Esophagus squamous epithelium (tissue), 5 donors: ENCODE measurements around the gene MYO1D. TPM values are rescaled to one million over a fixed set of nuclear protein-coding genes. Genes with fewer than 3 reads are reported as not detected.

Experiments
- DNase-seq: peaks from one replicate; lab custom pipeline; 2025; lab: John Stamatoyannopoulos, UW
- H3K27ac ChIP-seq, 4 donors: fragments of 200-600 bp; sonication (generic); one replicate each; pipeline ENCODE4 v1.5.1; 2016 to 2019; ENCODE audit warnings: mild to moderate bottlenecking in 1 of 4
- H3K27me3 ChIP-seq, 4 donors: fragments of 200-600 bp; sonication (generic); 1 replicate in 3 of 4; 2 replicates in 1 of 4; pipeline versions ENCODE4 v1.5.1 to v1.6.0; 2017 to 2021; ENCODE audit warnings: antibody characterized with exemption in 1 of 4
- H3K36me3 ChIP-seq, 3 donors: fragments of 200-600 bp; sonication (generic); one replicate each; pipeline ENCODE4 v1.5.1; 2016 to 2019
- H3K4me1 ChIP-seq, 3 donors: fragments of 200-600 bp; sonication (generic); one replicate each; pipeline ENCODE4 v1.5.1; 2017 to 2019
- H3K4me3 ChIP-seq, 4 donors: fragments of 200-600 bp; sonication (generic); 1 replicate in 3 of 4; 2 replicates in 1 of 4; pipeline ENCODE4 v1.5.1; 2016 to 2019; ENCODE audit warnings: mild to moderate bottlenecking in 2 of 4, moderate library complexity in 1 of 4
- H3K9me3 ChIP-seq, 3 donors: fragments of 200-600 bp; sonication (generic); one replicate each; pipeline ENCODE4 v1.5.1; 2016 to 2019
- CTCF ChIP-seq, 6 experiments: fragments of 450-650 bp in 4 of 6; fragments of 200-600 bp in 2 of 6; sonication (generic) in 2 of 6; IDR thresholded peaks; one replicate each; pipeline ENCODE4 v1.5.1; 2016 to 2019; ENCODE audit warnings: antibody characterized with exemption in 6 of 6, mild to moderate bottlenecking in 4 of 6, moderate library complexity in 4 of 6
- POLR2A ChIP-seq, 4 donors: fragments of 450-650 bp; IDR thresholded peaks; one replicate each; pipeline ENCODE4 v1.6.1; 2017; ENCODE audit warnings: antibody characterized with exemption in 4 of 4, mild to moderate bottlenecking in 4 of 4, moderate library complexity in 3 of 4
- WGBS, 2 donors: methylation state at CpG; one replicate each; pipeline ENCODE4 v1.1.5; 2018; 5-methylcytosine and 5-hydroxymethylcytosine counted together
- intact Hi-C: fragments of 100-400 bp; cut with DNase I; formaldehyde crosslinking; loops from one replicate; pipeline ENCODE4 v1.15.0; 2022
- total RNA-seq, 4 donors: library from RNA; depleted of rRNA; stranded (reverse); fragments of >200 nt; gene quantifications; one replicate each; pipeline ENCODE4 v1.1.0, GENCODE V29; 2016
- donor health status: DM: yes; HTN: yes; CAD: no.

The MYO1D gene
- total RNA-seq, 4 donors from 2014 or later: 58.8 to 86.8 (median 64.3) TPM

- Histone ChIP-seq H3K4me1 (peaks cover 0 to 32% (median 13%) of the 10 kb centered on the region in 3 donors), H3K27me3 (no peaks in the 10 kb centered on the region), H3K4me3 (no peak overlapping the region), H3K27ac (no peak overlapping the region), H3K36me3 (no peaks in the 10 kb centered on the region), H3K9me3 (no peaks in the 10 kb centered on the region)
- 45 to 51% methylated on average over 8 of the region's 8 CpGs for WGBS, 2 donors
- intact Hi-C loops: no loop called here
- DNase-seq: no peak
- TF ChIP-seq CTCF (IDR thresholded peaks at IDR 0.05) (no peak), POLR2A (IDR thresholded peaks at IDR 0.05) (no peak)
Measured at GRCh38 chr17:32546031-32546444, 330.9 kb downstream of the MYO1D start.

GRCh38 chr17:32542186-32542585 is 334.7 kb downstream of the MYO1D start:
- H3K9me3 ChIP-seq: no peaks in the 10 kb centered on the region
- H3K27me3 ChIP-seq: no peaks in the 10 kb centered on the region
- no peak overlapping the region for H3K27ac ChIP-seq
- intact Hi-C loops: no loop called here
- TF ChIP-seq CTCF (IDR thresholded peaks at IDR 0.05): no peak
- no peak for TF ChIP-seq POLR2A (IDR thresholded peaks at IDR 0.05)
- WGBS, 2 donors: 60 to 75% methylated on average over 6 to 7 of the region's 7 CpGs
- H3K4me3 ChIP-seq: no peak overlapping the region
- H3K36me3 ChIP-seq: peaks cover 0 to 11% (median 0%) of the 10 kb centered on the region in 3 donors
- DNase-seq: no peak
- peaks cover 0 to 9% (median 0%) of the 10 kb centered on the region in 3 donors for H3K4me1 ChIP-seq

- no peak for DNase-seq
- TF ChIP-seq POLR2A (IDR thresholded peaks at IDR 0.05): no peak
- no peak for TF ChIP-seq CTCF (IDR thresholded peaks at IDR 0.05)
- Histone ChIP-seq H3K4me3 (no peak overlapping the region), H3K9me3 (no peaks in the 10 kb centered on the region), H3K4me1 (peaks cover 0 to 9% (median 0%) of the 10 kb centered on the region in 3 donors), H3K27me3 (no peaks in the 10 kb centered on the region), H3K36me3 (peaks cover 0 to 11% (median 0%) of the 10 kb centered on the region in 3 donors), H3K27ac (no peak overlapping the region)
- WGBS, 2 donors: 58 to 67% methylated on average over 5 of the region's 5 CpGs
- intact Hi-C loops: no loop called here
Measured at GRCh38 chr17:32541640-32542039, 335.3 kb downstream of the MYO1D start.

GRCh38 chr17:32536736-32537643 is 339.9 kb downstream of the MYO1D start:
- H3K9me3 ChIP-seq: no peaks in the 10 kb centered on the region
- no peak for TF ChIP-seq CTCF (IDR thresholded peaks at IDR 0.05)
- no peak for TF ChIP-seq POLR2A (IDR thresholded peaks at IDR 0.05)
- no peak overlapping the region for H3K4me3 ChIP-seq
- intact Hi-C loops: no loop called here
- H3K36me3 ChIP-seq: peaks cover 0 to 20% (median 0%) of the 10 kb centered on the region in 3 donors
- WGBS, 2 donors: 63 to 70% methylated on average over 8 of the region's 8 CpGs
- no peak for DNase-seq
- H3K27ac ChIP-seq: no peak overlapping the region
- peaks cover 0 to 6% (median 0%) of the 10 kb centered on the region in 3 donors for H3K4me1 ChIP-seq
- no peaks in the 10 kb centered on the region for H3K27me3 ChIP-seq

GRCh38 chr17:32533296-32533695 is 343.6 kb downstream of the MYO1D start:
- intact Hi-C loops: no loop called here
- Histone ChIP-seq H3K27me3 (no peaks in the 10 kb centered on the region), H3K4me1 (no peaks in the 10 kb centered on the region), H3K4me3 (no peak overlapping the region), H3K36me3 (peaks cover 0 to 22% (median 0%) of the 10 kb centered on the region in 3 donors), H3K9me3 (no peaks in the 10 kb centered on the region), H3K27ac (no peak overlapping the region)
- DNase-seq: no peak
- WGBS, 2 donors: 82 to 89% methylated on average over 3 of the region's 3 CpGs
- TF ChIP-seq CTCF (IDR thresholded peaks at IDR 0.05) (no peak), POLR2A (IDR thresholded peaks at IDR 0.05) (no peak)
